Measurements from ENCODE around the gene LPCAT1. TPM values are rescaled to one million over a fixed set of nuclear protein-coding genes. Genes with fewer than 3 reads are reported as not detected.

LPCAT1 gene

DNA sequence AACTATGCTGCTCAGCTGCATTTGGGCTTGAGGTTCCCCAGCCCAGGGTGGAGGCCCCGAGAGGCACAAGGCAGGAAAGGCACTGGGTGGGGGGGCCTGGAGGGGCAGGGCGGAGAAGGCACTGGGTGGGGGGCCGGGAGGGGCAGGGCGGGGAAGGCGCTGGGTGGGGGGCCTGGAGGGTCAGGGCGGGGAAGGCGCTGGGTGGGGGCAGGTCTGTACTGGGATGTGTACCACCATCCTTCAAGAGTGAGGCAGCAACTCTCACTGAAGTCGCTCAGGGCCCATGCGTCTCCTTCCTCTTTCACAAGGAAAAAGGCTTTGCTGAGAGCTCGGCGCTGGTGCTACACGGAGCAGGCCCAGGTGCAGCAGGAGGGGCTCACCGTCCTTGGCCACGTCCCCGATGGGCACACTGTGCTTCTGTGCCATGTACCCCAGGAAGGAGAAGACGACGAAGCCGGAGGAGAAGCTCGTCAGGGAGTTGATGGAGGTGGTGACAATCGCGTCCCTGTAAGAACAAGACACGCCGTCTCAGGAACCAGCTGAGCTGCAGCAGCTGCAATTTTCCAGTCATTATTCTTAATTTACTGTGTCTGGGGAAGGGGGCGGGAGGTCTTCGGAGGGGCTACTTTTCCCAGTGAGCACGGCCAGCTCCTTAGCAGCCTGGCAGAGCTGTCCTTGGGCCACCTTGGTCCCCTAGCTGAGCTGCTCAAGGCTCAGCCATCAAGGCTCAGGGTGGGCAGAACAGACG, 109.3 kb downstream of the LPCAT1 start:
- Histone ChIP-seq H3K9ac (ENCODE audit: low read depth, low read length) (no peak overlapping the region), H3K4me3 (ENCODE audit: low read length) (no peak overlapping the region), H3K9me3 (replicated peaks; ENCODE audit: low read length) (no peaks in the 10 kb centered on the region), H3K4me1 (ENCODE audit: control insufficient read depth, insufficient read depth, low read length) (no peaks in the 10 kb centered on the region), H3K36me3 (ENCODE audit: insufficient read depth, low read length) (no peaks in the 10 kb centered on the region), H3K4me2 (ENCODE audit: low read length) (no peak overlapping the region), H3K27me3 (ENCODE audit: control insufficient read depth, insufficient read depth, low read length) (peaks cover 26% of the 10 kb centered on the region)

DNA sequence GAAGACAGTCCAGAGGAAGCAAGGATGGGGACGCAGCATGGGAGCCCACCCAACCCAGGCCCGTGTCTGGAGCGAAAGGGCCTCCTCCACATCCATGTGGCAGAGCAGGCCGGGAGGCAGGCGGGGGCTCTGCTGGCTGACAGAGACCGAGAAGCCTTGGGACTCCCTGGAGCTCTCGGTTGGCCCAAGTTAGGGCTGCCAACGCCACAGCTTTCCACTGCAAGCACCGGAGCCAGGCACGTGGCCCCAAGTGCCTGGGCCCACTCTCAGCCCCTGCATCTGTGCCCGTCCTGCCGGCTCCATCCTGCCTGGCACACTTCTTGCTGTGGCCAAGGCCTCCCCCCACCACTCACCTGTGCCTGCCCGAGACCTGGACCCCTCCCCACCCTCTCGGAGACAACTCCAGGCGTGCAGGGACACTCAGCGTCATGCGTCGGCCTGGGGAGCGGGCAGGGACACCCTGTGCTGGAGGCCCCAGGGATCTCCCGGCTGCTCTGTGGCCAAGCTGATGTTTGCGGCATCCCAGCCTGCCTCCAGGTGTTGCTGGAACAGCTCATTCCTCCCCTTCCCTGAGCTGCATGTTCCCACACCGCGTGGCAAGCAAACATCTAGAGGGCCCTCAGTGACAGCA, 110.0 kb downstream of the LPCAT1 start:
- H3K27me3 ChIP-seq (ENCODE audit: control insufficient read depth, insufficient read depth, low read length) = peaks cover 26% of the 10 kb centered on the region
- no peaks in the 10 kb centered on the region for H3K36me3 ChIP-seq (ENCODE audit: insufficient read depth, low read length)
- H3K9ac ChIP-seq (ENCODE audit: low read depth, low read length) = no peak overlapping the region
- H3K4me1 ChIP-seq (ENCODE audit: control insufficient read depth, insufficient read depth, low read length) = no peaks in the 10 kb centered on the region
- H3K9me3 ChIP-seq (replicated peaks; ENCODE audit: low read length) = no peaks in the 10 kb centered on the region
- no peak overlapping the region for H3K4me2 ChIP-seq (ENCODE audit: low read length)
- no peak overlapping the region for H3K4me3 ChIP-seq (ENCODE audit: low read length)

- Histone ChIP-seq H3K27me3 (ENCODE audit: control insufficient read depth, insufficient read depth, low read length) (peaks cover 26% of the 10 kb centered on the region), H3K4me3 (ENCODE audit: low read length) (no peak overlapping the region), H3K9me3 (replicated peaks; ENCODE audit: low read length) (no peaks in the 10 kb centered on the region), H3K4me2 (ENCODE audit: low read length) (no peak overlapping the region), H3K9ac (ENCODE audit: low read depth, low read length) (no peak overlapping the region), H3K36me3 (ENCODE audit: insufficient read depth, low read length) (no peaks in the 10 kb centered on the region), H3K4me1 (ENCODE audit: control insufficient read depth, insufficient read depth, low read length) (no peaks in the 10 kb centered on the region)
Measured at GRCh38 chr5:1413211-1413610, 110.5 kb downstream of the LPCAT1 start.

- Histone ChIP-seq H3K9ac (ENCODE audit: low read depth, low read length) (no peak overlapping the region), H3K4me3 (ENCODE audit: low read length) (no peak overlapping the region), H3K36me3 (ENCODE audit: insufficient read depth, low read length) (no peaks in the 10 kb centered on the region), H3K4me1 (ENCODE audit: control insufficient read depth, insufficient read depth, low read length) (no peaks in the 10 kb centered on the region), H3K27me3 (ENCODE audit: control insufficient read depth, insufficient read depth, low read length) (peaks cover 26% of the 10 kb centered on the region), H3K4me2 (ENCODE audit: low read length) (no peak overlapping the region), H3K9me3 (replicated peaks; ENCODE audit: low read length) (no peaks in the 10 kb centered on the region)
Measured at GRCh38 chr5:1412621-1413020, 111.1 kb downstream of the LPCAT1 start.

GRCh38 chr5:1412163-1412562, 111.6 kb downstream of the LPCAT1 start:
- Histone ChIP-seq H3K36me3 (ENCODE audit: insufficient read depth, low read length) (no peaks in the 10 kb centered on the region), H3K4me2 (ENCODE audit: low read length) (no peak overlapping the region), H3K9ac (ENCODE audit: low read depth, low read length) (no peak overlapping the region), H3K4me1 (ENCODE audit: control insufficient read depth, insufficient read depth, low read length) (no peaks in the 10 kb centered on the region), H3K9me3 (replicated peaks; ENCODE audit: low read length) (no peaks in the 10 kb centered on the region), H3K27me3 (ENCODE audit: control insufficient read depth, insufficient read depth, low read length) (peaks cover 22% of the 10 kb centered on the region), H3K4me3 (ENCODE audit: low read length) (no peak overlapping the region)

Small RNAs within 50 kb of the gene (small RNA-seq; reads per million reads assigned to genes)
- not detected for gene MIR6075
